Lower leg skin (tissue), 3 donors: ENCODE measurements around the gene RNF181.

Experiments used
- CTCF ChIP-seq, 3 donors: fragments of 450-650 bp; IDR thresholded peaks; one replicate each; pipeline ENCODE4 v1.5.1; 2016; ENCODE audit warnings: antibody characterized with exemption in 3 of 3, mild to moderate bottlenecking in 3 of 3, moderate library complexity in 2 of 3
- POLR2A ChIP-seq, 2 donors: fragments of 450-650 bp; IDR thresholded peaks; one replicate each; pipeline ENCODE4 v1.6.1; 2016 to 2017; ENCODE audit warnings: antibody characterized with exemption in 2 of 2, mild to moderate bottlenecking in 1 of 2, moderate library complexity in 1 of 2

- no peak for TF ChIP-seq CTCF (IDR thresholded peaks at IDR 0.05)
- no peak for TF ChIP-seq POLR2A (IDR thresholded peaks at IDR 0.05)
These were observed 15.7 kb downstream of the RNF181 start for GRCh38 chr2:85611217-85611704.
